Activated CD8-positive, alpha-beta T cell treated with anti-CD3 and anti-CD28 coated beads, Interleukin-2, amount 10 ng/mL, durations not matched to agents 7 days and 5 days (primary cell): ENCODE measurements around the gene FRMD5. TPM values are rescaled to one million over a fixed set of nuclear protein-coding genes. Genes with fewer than 3 reads are reported as not detected.
A peak's percentile ranks its signal among the peaks of the same experiment; 100 is the strongest.

Experiments
- ATAC-seq: fragments of 150-1000 bp; cut with Tn5 transposase; one replicate; pipeline ENCODE4 v1.10.0; 2021; ENCODE audit warnings: moderate library complexity
- CTCF ChIA-PET: fragments of 350-600 bp; sonication (Branson Sonifier 250); formaldehyde crosslinking; loops from one replicate; lab custom pipeline; 2021; ENCODE audit warnings: antibody characterized with exemption; lab: Charles Lee
- POLR2A ChIA-PET: fragments of 350-600 bp; sonication (Branson Sonifier 250); formaldehyde crosslinking; loops from one replicate; lab custom pipeline; 2021; ENCODE audit warnings: antibody characterized with exemption; lab: Charles Lee
- DNase-seq: peaks from one replicate; pipeline ENCODE4 v3.0.0-alpha.2; 2020
- H3K27ac Mint-ChIP-seq: one replicate; pipeline ENCODE4 v1.8.0; 2021; ENCODE audit warnings: mild to moderate bottlenecking, mixed read lengths
- H3K27me3 Mint-ChIP-seq: one replicate; pipeline ENCODE4 v1.8.0; 2021; ENCODE audit warnings: low read depth, mixed read lengths
- H3K36me3 Mint-ChIP-seq: one replicate; pipeline ENCODE4 v1.8.0; 2021; ENCODE audit warnings: low read depth, mixed read lengths
- H3K4me1 Mint-ChIP-seq: one replicate; pipeline ENCODE4 v1.8.0; 2021; ENCODE audit warnings: low read depth, mixed read lengths
- H3K4me3 Mint-ChIP-seq: one replicate; pipeline ENCODE4 v1.8.0; 2021; ENCODE audit warnings: mild to moderate bottlenecking, mixed read lengths
- H3K9me3 Mint-ChIP-seq: one replicate; pipeline ENCODE4 v1.8.0; 2022; ENCODE audit warnings: mixed read lengths; ENCODE audit not compliant: insufficient read depth
- total RNA-seq, 2 experiments: library from RNA; stranded (reverse); gene quantifications; one replicate each; pipeline ENCODE4 v1.2.3, GENCODE V29; 2021

Gene FRMD5
- total RNA-seq, 2 experiments from 2014 or later: not detected

GRCh38 chr15:43918717-43919116 is 276.4 kb downstream of the FRMD5 start:
- ATAC-seq: no peak
- Mint-ChIP-seq H3K27me3 (no peaks in the 10 kb centered on the region), H3K27ac (no peak overlapping the region), H3K9me3 (no peaks in the 10 kb centered on the region), H3K4me3 (no peak overlapping the region), H3K36me3 (no peaks in the 10 kb centered on the region), H3K4me1 (no peaks in the 10 kb centered on the region)
- POLR2A ChIA-PET: no interaction called here
- CTCF ChIA-PET: no interaction called here
- DNase-seq: no peak

GRCh38 chr15:43916326-43916660 is 278.8 kb downstream of the FRMD5 start:
- no peaks in the 10 kb centered on the region for H3K27me3 Mint-ChIP-seq
- no peaks in the 10 kb centered on the region for H3K9me3 Mint-ChIP-seq
- POLR2A ChIA-PET: no interaction called here
- H3K36me3 Mint-ChIP-seq: no peaks in the 10 kb centered on the region
- CTCF ChIA-PET: no interaction called here
- no peak overlapping the region for H3K27ac Mint-ChIP-seq
- H3K4me1 Mint-ChIP-seq: no peaks in the 10 kb centered on the region
- no peak for DNase-seq
- H3K4me3 Mint-ChIP-seq: no peak overlapping the region
- no peak for ATAC-seq

GRCh38 chr15:43915631-43916325 is 279.3 kb downstream of the FRMD5 start:
- ChIA-PET POLR2A (no interaction called here), CTCF (no interaction called here)
- H3K27me3 Mint-ChIP-seq: no peaks in the 10 kb centered on the region
- no peak overlapping the region for H3K27ac Mint-ChIP-seq
- H3K9me3 Mint-ChIP-seq: no peaks in the 10 kb centered on the region
- no peak overlapping the region for H3K4me3 Mint-ChIP-seq
- no peak for ATAC-seq
- H3K4me1 Mint-ChIP-seq: no peaks in the 10 kb centered on the region
- no peak for DNase-seq
- H3K36me3 Mint-ChIP-seq: no peaks in the 10 kb centered on the region

- H3K27ac Mint-ChIP-seq: no peak overlapping the region
- no peaks in the 10 kb centered on the region for H3K9me3 Mint-ChIP-seq
- H3K4me1 Mint-ChIP-seq: no peaks in the 10 kb centered on the region
- no peaks in the 10 kb centered on the region for H3K36me3 Mint-ChIP-seq
- CTCF ChIA-PET: interaction anchor here (1.0 to 1.7 kb wide), 3 partner anchors 10 to 152 kb away, joined by 3 to 6 read pairs (median 4); no protein-coding TSS in a partner anchor
- H3K27me3 Mint-ChIP-seq: no peaks in the 10 kb centered on the region
- ATAC-seq (no peak), DNase-seq (no peak)
- H3K4me3 Mint-ChIP-seq: no peak overlapping the region
- POLR2A ChIA-PET: no interaction called here
Observed at GRCh38 chr15:43913941-43914340, 281.1 kb downstream of the FRMD5 start.

GRCh38 chr15:43913026-43913780 is 281.9 kb downstream of the FRMD5 start:
- no peaks in the 10 kb centered on the region for H3K27me3 Mint-ChIP-seq
- no peak overlapping the region for H3K27ac Mint-ChIP-seq
- H3K9me3 Mint-ChIP-seq: no peaks in the 10 kb centered on the region
- no peak overlapping the region for H3K4me3 Mint-ChIP-seq
- CTCF ChIA-PET: interaction anchor here (1.0 to 1.7 kb wide), 3 partner anchors 9 to 153 kb away, joined by 3 to 6 read pairs (median 4); no protein-coding TSS in a partner anchor
- POLR2A ChIA-PET: no interaction called here
- H3K36me3 Mint-ChIP-seq: no peaks in the 10 kb centered on the region
- no peak for DNase-seq
- H3K4me1 Mint-ChIP-seq: no peaks in the 10 kb centered on the region
- no peak for ATAC-seq

- POLR2A ChIA-PET: no interaction called here
- no peak overlapping the region for H3K27ac Mint-ChIP-seq
- no peaks in the 10 kb centered on the region for H3K36me3 Mint-ChIP-seq
- H3K4me3 Mint-ChIP-seq: no peak overlapping the region
- H3K4me1 Mint-ChIP-seq: no peaks in the 10 kb centered on the region
- ATAC-seq (no peak), DNase-seq (no peak)
- H3K27me3 Mint-ChIP-seq: no peaks in the 10 kb centered on the region
- CTCF ChIA-PET: interaction anchor here (0.5 kb wide), 1 partner anchor 121 kb away, joined by 3 read pairs; no protein-coding TSS in a partner anchor
- no peaks in the 10 kb centered on the region for H3K9me3 Mint-ChIP-seq
Observed at GRCh38 chr15:43912208-43912607, 282.9 kb downstream of the FRMD5 start.

- Mint-ChIP-seq H3K9me3 (no peaks in the 10 kb centered on the region), H3K27me3 (no peaks in the 10 kb centered on the region), H3K36me3 (no peaks in the 10 kb centered on the region), H3K4me1 (no peaks in the 10 kb centered on the region), H3K27ac (no peak overlapping the region), H3K4me3 (no peak overlapping the region)
- CTCF ChIA-PET: interaction anchor here (2.0 kb wide), 1 partner anchor 155 kb away, joined by 5 read pairs; no protein-coding TSS in a partner anchor
- ATAC-seq (no peak), DNase-seq (no peak)
- POLR2A ChIA-PET: no interaction called here
Observed at GRCh38 chr15:43911235-43911781, 283.8 kb downstream of the FRMD5 start.

- Mint-ChIP-seq H3K4me3 (no peak overlapping the region), H3K36me3 (no peaks in the 10 kb centered on the region), H3K27ac (no peak overlapping the region), H3K9me3 (no peaks in the 10 kb centered on the region), H3K27me3 (no peaks in the 10 kb centered on the region), H3K4me1 (peaks cover 4% of the 10 kb centered on the region)
- POLR2A ChIA-PET: no interaction called here
- no peak for DNase-seq
- CTCF ChIA-PET: no interaction called here
- ATAC-seq: no peak
Observed at GRCh38 chr15:43908516-43909050, 286.5 kb downstream of the FRMD5 start.

GRCh38 chr15:43905755-43906154 is 289.3 kb downstream of the FRMD5 start:
- H3K27ac Mint-ChIP-seq: no peak overlapping the region
- H3K36me3 Mint-ChIP-seq: no peaks in the 10 kb centered on the region
- ChIA-PET POLR2A (no interaction called here), CTCF (interaction anchor here (1.0 to 1.3 kb wide), 3 partner anchors 157 to 161 kb away, joined by 4 read pairs; no protein-coding TSS in a partner anchor)
- H3K4me1 Mint-ChIP-seq: peaks cover 4% of the 10 kb centered on the region
- no peaks in the 10 kb centered on the region for H3K9me3 Mint-ChIP-seq
- no peak for ATAC-seq
- no peak for DNase-seq
- no peak overlapping the region for H3K4me3 Mint-ChIP-seq
- H3K27me3 Mint-ChIP-seq: no peaks in the 10 kb centered on the region

- POLR2A ChIA-PET: no interaction called here
- Mint-ChIP-seq H3K27me3 (no peaks in the 10 kb centered on the region), H3K9me3 (no peaks in the 10 kb centered on the region), H3K36me3 (no peaks in the 10 kb centered on the region), H3K27ac (peak overlapping the region; percentile 56), H3K4me3 (no peak overlapping the region), H3K4me1 (peaks cover 4% of the 10 kb centered on the region)
- DNase-seq: peak; percentile 70
- peak; percentile 79 for ATAC-seq
- CTCF ChIA-PET: interaction anchor here (0.7 to 4.1 kb wide), 21 partner anchors 9 to 680 kb away, joined by 3 to 72 read pairs (median 4); no protein-coding TSS in a partner anchor
Observed at GRCh38 chr15:43903864-43904290, 291.2 kb downstream of the FRMD5 start.

- H3K4me3 Mint-ChIP-seq: no peak overlapping the region
- no peaks in the 10 kb centered on the region for H3K9me3 Mint-ChIP-seq
Observed at GRCh38 chr15:43901495-43901894, 293.6 kb downstream of the FRMD5 start.

More at GRCh38 chr15:43901495-43901894, 293.6 kb downstream of the FRMD5 start:
- no peaks in the 10 kb centered on the region for H3K36me3 Mint-ChIP-seq
- H3K27ac Mint-ChIP-seq: no peak overlapping the region
- ATAC-seq (no peak), DNase-seq (no peak)
- H3K4me1 Mint-ChIP-seq: peaks cover 4% of the 10 kb centered on the region
- CTCF ChIA-PET: interaction anchor here (2.1 to 4.1 kb wide), 2 partner anchors 164 to 169 kb away, joined by 9 to 72 read pairs; no protein-coding TSS in a partner anchor
- POLR2A ChIA-PET: no interaction called here
- H3K27me3 Mint-ChIP-seq: no peaks in the 10 kb centered on the region
